Measurements from ENCODE around the gene DMD.

GRCh38 chrX:33053001-33053400 lies 158.3 kb downstream of the DMD start:
- no peak for TF ChIP-seq CTCF (IDR thresholded peaks at IDR 0.05)
- TF ChIP-seq POLR2A (IDR thresholded peaks at IDR 0.05), result no peak
